HG03045 (cell line): ENCODE results near the gene CTXN3.

ENCODE experiments used
- ATAC-seq: cut with Tn5 transposase; IDR thresholded peaks from one replicate; pipeline ENCODE4 v1.9.1; 2021; ENCODE audit warnings: mild to moderate bottlenecking, moderate library complexity; ENCODE audit not compliant: unreplicated experiment

The CTXN3 gene

GRCh38 chr5:127696683-127697082, 47.8 kb downstream of the CTXN3 start:
- ATAC-seq = no peak

- no peak for ATAC-seq
These were observed 49.2 kb downstream of the CTXN3 start for GRCh38 chr5:127697894-127698600.

- no peak for ATAC-seq
These were observed 50.5 kb downstream of the CTXN3 start for GRCh38 chr5:127699416-127699815.

- no peak for ATAC-seq
These were observed 51.4 kb downstream of the CTXN3 start for GRCh38 chr5:127700237-127700766.

GRCh38 chr5:127702434-127702833, 53.6 kb downstream of the CTXN3 start:
- no peak for ATAC-seq

GRCh38 chr5:127702926-127703561, 54.2 kb downstream of the CTXN3 start, which contains the start of gene CCDC192:
CCDC192 (plus strand) TSS chr5:127703391; CDS start chr5:127703446, 55 bp downstream.
- ATAC-seq = no peak

GRCh38 chr5:127705120-127705892, 56.4 kb downstream of the CTXN3 start:
- no peak for ATAC-seq

- ATAC-seq = no peak
These were observed 57.8 kb downstream of the CTXN3 start for GRCh38 chr5:127706691-127707090.

GRCh38 chr5:127707209-127707608, 58.3 kb downstream of the CTXN3 start:
- no peak for ATAC-seq
